Keratinocyte (primary cell): ENCODE data around the gene CAPN15. TPM values are rescaled to one million over a fixed set of nuclear protein-coding genes. Genes with fewer than 3 reads are reported as not detected.

Experiments
- DNase-seq: peaks from one replicate; pipeline ENCODE4 v3.0.0-alpha.2; 2011; ENCODE audit warnings: low read depth, missing footprints, low spot score
- FAIRE-seq: peaks from 2 replicates; lab custom pipeline; 2011; peaks lifted over from hg19 to GRCh38; lab: Jason Lieb, UNC
- H2AFZ ChIP-seq: 2 replicates; pipeline ENCODE4 v1.6.0; 2012; ENCODE audit warnings: low read length, control low read depth, inconsistent platforms; ENCODE audit not compliant: control insufficient read depth
- H3K27ac ChIP-seq: 2 replicates; pipeline ENCODE4 v1.5.1; 2011; ENCODE audit warnings: low read length; ENCODE audit not compliant: control insufficient read depth, insufficient read depth
- H3K27me3 ChIP-seq: 3 replicates; pipeline ENCODE4 v1.6.0; 2011; ENCODE audit warnings: low read length; ENCODE audit not compliant: control insufficient read depth, insufficient read depth; ENCODE audit errors: extremely low read depth
- H3K36me3 ChIP-seq, 2 experiments: 2 replicates in 1 of 2; 3 replicates in 1 of 2; pipeline ENCODE4 v1.5.1; 2011; ENCODE audit warnings: low read length in 2 of 2, mild to moderate bottlenecking in 1 of 2; ENCODE audit not compliant: control insufficient read depth in 2 of 2, insufficient read depth in 2 of 2; ENCODE audit errors: extremely low read depth in 1 of 2
- H3K4me1 ChIP-seq: 3 replicates; pipeline ENCODE4 v1.5.1; 2011; ENCODE audit warnings: low read length; ENCODE audit not compliant: control insufficient read depth, insufficient read depth; ENCODE audit errors: extremely low read depth
- H3K4me2 ChIP-seq: 3 replicates; pipeline ENCODE4 v1.6.0; 2011; ENCODE audit warnings: low read depth, low read length; ENCODE audit not compliant: control insufficient read depth, insufficient read depth; ENCODE audit errors: extremely low read depth
- H3K4me3 ChIP-seq, 3 experiments: fragments of 200-600 bp in 1 of 3; sonication (generic) in 1 of 3; 2 replicates in 2 of 3; 3 replicates in 1 of 3; pipeline ENCODE4 v1.5.1; 2011 to 2016; ENCODE audit warnings: low read length in 3 of 3, mild to moderate bottlenecking in 3 of 3, control low read depth in 2 of 3, inconsistent platforms in 1 of 3, low read depth in 1 of 3, mixed read lengths in 1 of 3, mixed run types in 1 of 3, moderate library complexity in 1 of 3; ENCODE audit not compliant: control insufficient read depth in 2 of 3, insufficient read depth in 2 of 3; ENCODE audit errors: extremely low read depth in 1 of 3
- H3K79me2 ChIP-seq: 2 replicates; pipeline ENCODE4 v1.6.0; 2012; ENCODE audit warnings: low read length; ENCODE audit not compliant: control insufficient read depth, insufficient read depth
- H3K9ac ChIP-seq: 3 replicates; pipeline ENCODE4 v1.6.0; 2011; ENCODE audit warnings: low read length; ENCODE audit not compliant: control insufficient read depth, insufficient read depth; ENCODE audit errors: extremely low read depth
- H3K9me1 ChIP-seq: 3 replicates; pipeline ENCODE4 v1.6.0; 2011; ENCODE audit warnings: low read length; ENCODE audit not compliant: control insufficient read depth, insufficient read depth; ENCODE audit errors: extremely low read depth
- H3K9me3 ChIP-seq: 2 replicates; pipeline ENCODE4 v1.5.1; 2012; ENCODE audit warnings: low read depth, low read length; ENCODE audit not compliant: control insufficient read depth
- H4K20me1 ChIP-seq: 3 replicates; pipeline ENCODE4 v1.6.0; 2011; ENCODE audit warnings: low read length; ENCODE audit not compliant: control insufficient read depth, insufficient read depth; ENCODE audit errors: extremely low read depth
- EZH2 ChIP-seq: IDR thresholded peaks from one replicate; pipeline ENCODE4 v1.6.1; 2012; ENCODE audit warnings: inconsistent platforms, mild to moderate bottlenecking, low read length, moderate library complexity
- dilution Hi-C: fragments of 300-500 bp; cut with MboI; formaldehyde crosslinking; loops from one replicate; pipeline ENCODE4 v1.7.0; 2020; ENCODE audit warnings: low sequenced_read_pairs; ENCODE audit not compliant: extremely low pct_ligation_motif_present
- polyA plus RNA-seq, 5 experiments: library from polyadenylated mRNA; depleted of rRNA in 3 of 5; stranded (reverse) in 3 of 5; stranded (forward) in 1 of 5; unstranded in 1 of 5; fragments of >200 nt; gene quantifications; 1 replicate in 1 of 5; 2 replicates in 3 of 5; 3 replicates in 1 of 5; pipeline versions ENCODE4 v1.2.1 to v1.2.3, GENCODE V29; 2011 to 2012; ENCODE audit warnings: missing spikeins in 2 of 5, low read depth in 1 of 5, low replicate concordance in 1 of 5
- TF ChIP-seq, protein P1 (sequence below), 3 experiments: IDR thresholded peaks in 1 of 3; conservative IDR thresholded peaks in 1 of 3; optimal IDR thresholded peaks in 1 of 3; 2 replicates in 2 of 3; 3 replicates in 1 of 3; pipeline versions ENCODE3 to v1.5.1; 2011; ENCODE audit warnings: low read length in 3 of 3, mild to moderate bottlenecking in 3 of 3, moderate library complexity in 2 of 3, control low read depth in 1 of 3, inconsistent platforms in 1 of 3; ENCODE audit not compliant: insufficient read depth in 2 of 3; ENCODE audit errors: extremely low read depth in 1 of 3

The CAPN15 gene
- polyA plus RNA-seq, 1 donor (not counting 4 experiments of a cell fraction or from before 2014, with no cell fraction given) = 7.9 TPM

DNA sequence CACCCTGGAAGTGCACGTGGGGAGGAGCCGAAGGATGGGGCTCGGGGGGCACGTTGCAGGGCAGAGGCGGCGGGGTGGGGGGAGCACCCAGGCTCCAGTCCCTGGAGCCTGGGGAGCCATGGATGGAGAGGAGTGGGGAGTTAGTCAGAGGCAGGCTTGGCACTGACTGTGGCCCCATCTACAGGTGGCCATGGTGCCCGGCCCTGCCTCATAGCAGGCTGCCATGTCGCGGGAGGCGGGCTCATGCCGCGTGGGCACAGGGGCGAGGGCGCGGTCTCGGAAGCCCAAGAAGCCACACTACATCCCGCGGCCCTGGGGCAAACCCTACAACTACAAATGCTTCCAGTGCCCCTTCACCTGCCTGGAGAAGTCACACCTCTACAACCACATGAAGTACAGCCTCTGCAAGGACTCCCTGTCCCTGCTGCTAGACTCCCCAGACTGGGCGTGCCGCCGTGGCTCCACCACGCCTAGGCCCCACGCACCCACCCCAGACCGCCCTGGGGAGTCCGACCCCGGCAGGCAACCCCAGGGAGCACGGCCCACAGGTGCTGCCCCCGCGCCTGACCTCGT is 35.6 kb downstream of the CAPN15 start:
- H3K9me3 ChIP-seq = no peaks in the 10 kb centered on the region
- no peaks in the 10 kb centered on the region for H3K9me1 ChIP-seq
- H3K9ac ChIP-seq = no peak overlapping the region
- no peak overlapping the region for H3K4me3 ChIP-seq
- no peaks in the 10 kb centered on the region for H4K20me1 ChIP-seq
- H3K4me1 ChIP-seq = peaks cover 9% of the 10 kb centered on the region
- dilution Hi-C loops = no loop called here
- peaks cover 43% of the 10 kb centered on the region for H3K27me3 ChIP-seq
- no peak overlapping the region for H3K27ac ChIP-seq
- FAIRE-seq = no peak
- DNase-seq = no peak
- H3K79me2 ChIP-seq = no peaks in the 10 kb centered on the region
- H2AFZ ChIP-seq = no peak overlapping the region
- TF ChIP-seq, protein P1, sequence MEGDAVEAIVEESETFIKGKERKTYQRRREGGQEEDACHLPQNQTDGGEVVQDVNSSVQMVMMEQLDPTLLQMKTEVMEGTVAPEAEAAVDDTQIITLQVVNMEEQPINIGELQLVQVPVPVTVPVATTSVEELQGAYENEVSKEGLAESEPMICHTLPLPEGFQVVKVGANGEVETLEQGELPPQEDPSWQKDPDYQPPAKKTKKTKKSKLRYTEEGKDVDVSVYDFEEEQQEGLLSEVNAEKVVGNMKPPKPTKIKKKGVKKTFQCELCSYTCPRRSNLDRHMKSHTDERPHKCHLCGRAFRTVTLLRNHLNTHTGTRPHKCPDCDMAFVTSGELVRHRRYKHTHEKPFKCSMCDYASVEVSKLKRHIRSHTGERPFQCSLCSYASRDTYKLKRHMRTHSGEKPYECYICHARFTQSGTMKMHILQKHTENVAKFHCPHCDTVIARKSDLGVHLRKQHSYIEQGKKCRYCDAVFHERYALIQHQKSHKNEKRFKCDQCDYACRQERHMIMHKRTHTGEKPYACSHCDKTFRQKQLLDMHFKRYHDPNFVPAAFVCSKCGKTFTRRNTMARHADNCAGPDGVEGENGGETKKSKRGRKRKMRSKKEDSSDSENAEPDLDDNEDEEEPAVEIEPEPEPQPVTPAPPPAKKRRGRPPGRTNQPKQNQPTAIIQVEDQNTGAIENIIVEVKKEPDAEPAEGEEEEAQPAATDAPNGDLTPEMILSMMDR (optimal IDR thresholded peaks at IDR 0.05 in 1 of 3, IDR thresholded peaks at IDR 0.05 in 1 of 3, conservative IDR thresholded peaks at IDR 0.05 in 1 of 3; ENCODE audit: extremely low read depth in 1 of 3, insufficient read depth in 2 of 3, low read length in 3 of 3) = no peak
- TF ChIP-seq EZH2 = no peak
- H3K4me2 ChIP-seq = no peak overlapping the region
- H3K36me3 ChIP-seq = no peaks in the 10 kb centered on the region

DNA sequence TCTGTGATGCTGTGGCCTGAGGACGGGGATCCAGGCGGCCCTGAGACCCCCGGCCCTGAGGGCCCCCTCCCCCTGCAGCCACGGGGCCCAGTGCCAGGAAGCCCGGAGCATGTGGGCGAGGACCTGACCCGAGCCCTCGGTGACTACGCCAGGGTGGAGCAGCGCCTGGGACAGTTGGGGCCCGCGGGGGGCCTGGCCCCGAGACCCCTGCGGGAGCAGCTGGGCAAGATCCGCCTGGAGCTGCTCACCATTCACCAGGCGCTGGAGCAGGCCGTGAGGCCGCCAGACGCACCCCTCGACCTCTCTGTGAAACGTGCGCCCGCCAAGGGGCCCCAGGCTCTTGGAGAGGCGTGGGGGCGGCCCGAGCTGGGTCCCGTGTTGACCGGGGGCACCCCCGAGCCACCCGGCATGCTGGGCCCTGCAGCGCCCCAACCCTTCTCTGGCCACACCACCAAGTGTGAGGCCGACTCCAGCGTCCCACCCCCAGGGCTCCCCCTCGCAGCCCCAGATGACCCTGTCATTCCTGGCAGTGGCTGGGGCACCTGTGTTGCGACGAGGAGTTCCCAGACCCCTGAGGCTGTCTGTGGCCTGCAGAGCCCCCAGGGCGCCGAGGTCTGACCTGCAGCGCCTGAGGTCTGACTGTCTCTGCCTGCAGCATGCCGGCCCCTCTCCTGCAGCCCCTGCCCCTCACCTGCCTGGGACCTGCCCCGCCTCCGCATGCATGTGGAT is 37.3 kb downstream of the CAPN15 start:
- H3K4me3 ChIP-seq = no peak overlapping the region

More for the DNA sequence above, 37.3 kb downstream of the CAPN15 start:
- Histone ChIP-seq H3K9ac (no peak overlapping the region), H3K4me2 (no peak overlapping the region), H3K27ac (no peak overlapping the region), H3K9me3 (no peaks in the 10 kb centered on the region), H3K36me3 (no peaks in the 10 kb centered on the region), H3K9me1 (no peaks in the 10 kb centered on the region), H4K20me1 (no peaks in the 10 kb centered on the region), H3K79me2 (no peaks in the 10 kb centered on the region), H3K4me1 (peaks cover 19% of the 10 kb centered on the region), H3K27me3 (peaks cover 26% of the 10 kb centered on the region), H2AFZ (no peak overlapping the region)
- DNase-seq (no peak), FAIRE-seq (no peak)
- TF ChIP-seq, protein P1 (optimal IDR thresholded peaks at IDR 0.05 in 1 of 3, IDR thresholded peaks at IDR 0.05 in 1 of 3, conservative IDR thresholded peaks at IDR 0.05 in 1 of 3; ENCODE audit: extremely low read depth in 1 of 3, insufficient read depth in 2 of 3, low read length in 3 of 3) = no peak
- no peak for TF ChIP-seq EZH2
- dilution Hi-C loops = no loop called here
